OCI-LY1 (cell line): ENCODE results near the gene PHC3.

ENCODE experiments used
- H2AFZ ChIP-seq: fragments of 200-600 bp; sonication (generic), shearing (Covaris generic); 2 replicates; pipeline ENCODE4 v1.6.0; 2014; ENCODE audit warnings: antibody characterized with exemption, mild to moderate bottlenecking, low read length
- H3F3A ChIP-seq: fragments of 200-600 bp; sonication (generic), shearing (Covaris generic); 2 replicates; pipeline ENCODE4 v1.6.0; 2014; ENCODE audit warnings: mild to moderate bottlenecking, antibody characterized with exemption, low read length, moderate library complexity; ENCODE audit not compliant: insufficient read depth
- H3K27ac ChIP-seq: fragments of 200-600 bp; sonication (generic); 2 replicates; pipeline ENCODE4 v1.5.1; 2014; ENCODE audit warnings: low read length, mixed run types, mild to moderate bottlenecking, low read depth; ENCODE audit not compliant: poor library complexity, severe bottlenecking
- H3K27me3 ChIP-seq: fragments of 200-600 bp; sonication (generic); 2 replicates; pipeline ENCODE4 v1.6.0; 2014; ENCODE audit warnings: antibody characterized with exemption, mild to moderate bottlenecking, low read length, moderate library complexity; ENCODE audit not compliant: insufficient read depth
- H3K36me3 ChIP-seq: fragments of 200-600 bp; sonication (generic); 2 replicates; pipeline ENCODE4 v1.6.1; 2014; ENCODE audit warnings: mild to moderate bottlenecking, antibody characterized with exemption, low read length, moderate library complexity, mixed read lengths; ENCODE audit not compliant: insufficient read depth
- H3K4me1 ChIP-seq: fragments of 200-600 bp; sonication (generic); 2 replicates; pipeline ENCODE4 v1.5.1; 2014; ENCODE audit warnings: mild to moderate bottlenecking, low read length, moderate library complexity; ENCODE audit not compliant: insufficient read depth, severe bottlenecking
- H3K4me2 ChIP-seq: fragments of 200-600 bp; sonication (generic), shearing (Covaris generic); 2 replicates; pipeline ENCODE4 v1.6.1; 2014; ENCODE audit warnings: low read length
- H3K4me3 ChIP-seq: fragments of 200-600 bp; sonication (generic); 2 replicates; pipeline ENCODE4 v1.5.1; 2014; ENCODE audit warnings: low read length, low read depth, mild to moderate bottlenecking, mixed read lengths; ENCODE audit not compliant: poor library complexity, severe bottlenecking
- H3K79me2 ChIP-seq: fragments of 200-600 bp; shearing (Covaris generic); 2 replicates; pipeline ENCODE4 v1.6.1; 2016; ENCODE audit warnings: mixed run types, low read length, mixed read lengths; ENCODE audit not compliant: insufficient read depth
- H3K9ac ChIP-seq: fragments of 200-600 bp; sonication (generic), shearing (Covaris generic); 2 replicates; pipeline ENCODE4 v1.6.1; 2014; ENCODE audit warnings: mild to moderate bottlenecking, low read length, mixed read lengths
- H3K9me2 ChIP-seq: fragments of 200-600 bp; sonication (generic), shearing (Covaris generic); 2 replicates; pipeline ENCODE4 v1.6.1; 2014; ENCODE audit warnings: low read depth, mild to moderate bottlenecking, low read length, mixed read lengths
- H3K9me3 ChIP-seq: fragments of 200-600 bp; shearing (Covaris generic); 2 replicates; pipeline ENCODE4 v1.6.1; 2014; ENCODE audit warnings: low read length, mixed read lengths
- H4K20me1 ChIP-seq: fragments of 200-600 bp; sonication (generic), shearing (Covaris generic); 2 replicates; pipeline ENCODE4 v1.6.0; 2016; ENCODE audit warnings: mild to moderate bottlenecking, low read length; ENCODE audit not compliant: insufficient read depth
- CTCF ChIP-seq: fragments of 200-600 bp; sonication (generic), shearing (Covaris generic); IDR thresholded peaks from 2 replicates; pipeline ENCODE4 v1.5.1; 2017; ENCODE audit warnings: mild to moderate bottlenecking, antibody characterized with exemption, low read length, moderate library complexity, mixed read lengths
- EZH2 ChIP-seq: fragments of 200-600 bp; sonication (generic), shearing (Covaris generic); IDR thresholded peaks from 2 replicates; pipeline ENCODE4 v1.8.0; 2017; ENCODE audit warnings: borderline replicate concordance, mixed run types, mild to moderate bottlenecking, antibody characterized with exemption, low read length, moderate library complexity, mixed read lengths

The PHC3 gene

DNA sequence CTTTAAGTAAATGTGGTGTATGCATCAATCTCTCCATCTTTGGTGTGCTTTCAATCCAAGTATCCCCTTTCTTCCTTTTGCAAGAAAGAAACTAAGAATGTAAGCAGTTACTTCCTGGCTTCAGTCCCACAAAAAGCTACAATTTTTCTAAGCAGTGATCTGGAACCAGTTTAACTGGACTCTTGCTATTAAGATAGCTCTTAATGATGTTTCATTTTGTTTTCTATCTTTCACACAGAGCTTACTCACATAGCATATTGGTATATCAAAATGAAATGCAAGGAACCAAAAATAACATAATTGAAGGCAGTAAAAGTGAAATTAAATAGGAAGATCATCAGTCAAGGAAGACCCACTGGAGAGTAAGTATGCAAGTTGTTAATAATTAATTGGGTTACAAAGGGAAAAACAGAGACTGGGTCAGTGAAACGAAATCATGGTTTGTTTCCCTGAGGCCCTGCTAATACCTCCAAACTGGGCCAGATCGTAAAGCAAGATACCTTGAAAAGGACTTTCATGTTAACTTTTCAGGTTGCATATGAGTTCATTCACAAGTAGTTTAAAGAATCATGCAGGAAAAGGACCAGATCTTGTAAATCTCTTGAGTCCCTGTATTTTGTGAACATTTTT is 101.9 kb downstream of the PHC3 start:
- peaks cover 22% of the 10 kb centered on the region for H3K36me3 ChIP-seq
- H2AFZ ChIP-seq, result no peak overlapping the region
- H3K27ac ChIP-seq, result no peak overlapping the region
- H3K9me3 ChIP-seq, result no peaks in the 10 kb centered on the region
- H3K4me1 ChIP-seq, result peaks cover 9% of the 10 kb centered on the region
- no peak overlapping the region for H3K4me2 ChIP-seq
- H3K9ac ChIP-seq, result no peak overlapping the region
- TF ChIP-seq EZH2 (no peak), CTCF (no peak)
- H4K20me1 ChIP-seq, result no peaks in the 10 kb centered on the region
- H3K4me3 ChIP-seq, result no peak overlapping the region
- H3K9me2 ChIP-seq, result no peaks in the 10 kb centered on the region
- no peaks in the 10 kb centered on the region for H3K79me2 ChIP-seq
- H3F3A ChIP-seq, result no peaks in the 10 kb centered on the region
- H3K27me3 ChIP-seq, result no peaks in the 10 kb centered on the region

GRCh38 chr3:170078620-170079281 is 102.8 kb downstream of the PHC3 start:
- TF ChIP-seq EZH2 (no peak), CTCF (peak; percentile 64)
- no peak overlapping the region for H3K27ac ChIP-seq
- H2AFZ ChIP-seq, result no peak overlapping the region
- no peaks in the 10 kb centered on the region for H3K27me3 ChIP-seq
- H3K4me2 ChIP-seq, result no peak overlapping the region
- H3K9me2 ChIP-seq, result no peaks in the 10 kb centered on the region
- no peaks in the 10 kb centered on the region for H3K79me2 ChIP-seq
- H3F3A ChIP-seq, result no peaks in the 10 kb centered on the region
- H4K20me1 ChIP-seq, result no peaks in the 10 kb centered on the region
- peaks cover 4% of the 10 kb centered on the region for H3K4me1 ChIP-seq
- no peak overlapping the region for H3K4me3 ChIP-seq
- H3K9me3 ChIP-seq, result no peaks in the 10 kb centered on the region
- H3K36me3 ChIP-seq, result peaks cover 13% of the 10 kb centered on the region
- H3K9ac ChIP-seq, result no peak overlapping the region

DNA sequence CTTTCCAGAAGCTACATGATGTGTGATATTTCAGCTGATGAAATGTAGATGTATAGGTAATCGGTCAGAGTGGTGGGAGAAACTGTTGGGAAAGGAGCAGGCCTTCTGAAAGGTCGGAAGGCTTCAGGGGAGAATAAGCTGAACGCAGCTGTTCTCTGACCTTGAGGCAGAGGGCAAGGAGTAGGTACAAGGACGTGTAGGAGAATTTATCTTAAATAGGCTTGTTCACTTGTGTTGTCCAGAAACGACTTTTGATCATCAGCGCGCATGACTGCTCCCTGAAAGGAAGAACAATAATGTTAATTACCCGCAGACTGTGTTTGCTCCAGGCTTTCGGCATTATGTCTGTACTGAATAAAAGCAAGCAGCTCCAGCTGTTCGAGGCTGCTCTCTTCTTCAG is 104.2 kb downstream of the PHC3 start:
- Histone ChIP-seq H3K27ac (no peak overlapping the region), H3K4me2 (no peak overlapping the region), H3K36me3 (peaks cover 3% of the 10 kb centered on the region; the same call in 1 of the 2 replicates), H3K4me3 (no peak overlapping the region), H2AFZ (no peak overlapping the region), H3K27me3 (no peaks in the 10 kb centered on the region), H4K20me1 (no peaks in the 10 kb centered on the region), H3K9me3 (no peaks in the 10 kb centered on the region; the same call in 1 of the 2 replicates), H3K9ac (no peak overlapping the region), H3K4me1 (no peaks in the 10 kb centered on the region), H3K9me2 (no peaks in the 10 kb centered on the region), H3F3A (no peaks in the 10 kb centered on the region), H3K79me2 (no peaks in the 10 kb centered on the region)
- no peak for TF ChIP-seq CTCF
- no peak for TF ChIP-seq EZH2
